HepG2 (cell line): Measurements from ENCODE around the gene ZFP62.

Experiments
- EZH2 ChIP-seq: conservative IDR thresholded peaks from 2 replicates; pipeline ENCODE4 v1.6.1; 2012; ENCODE audit warnings: mild to moderate bottlenecking, low read depth, low read length, moderate library complexity
- NCOR1 ChIP-seq: fragments of 200-600 bp; sonication (generic); IDR thresholded peaks from 2 replicates; pipeline ENCODE4 v1.7.0; 2017; ENCODE audit warnings: antibody characterized with exemption, low read length, borderline replicate concordance
- SIN3A ChIP-seq: IDR thresholded peaks from 2 replicates; pipeline ENCODE4 v1.6.1; 2011; ENCODE audit warnings: low read depth, mild to moderate bottlenecking, control low read depth, low read length, borderline replicate concordance
- ZIK1 ChIP-seq: sonication (generic); formaldehyde crosslinking; IDR thresholded peaks from 2 replicates; pipeline ENCODE4 v1.5.0; 2020; ENCODE audit warnings: mild to moderate bottlenecking, low read depth, missing genetic modification reagents, borderline replicate concordance
- ZNF232 ChIP-seq: sonication (generic); formaldehyde crosslinking; IDR thresholded peaks from 2 replicates; pipeline ENCODE4 v1.4.0; 2020; ENCODE audit warnings: missing genetic modification reagents, borderline replicate concordance
- ZNF878 ChIP-seq: sonication (generic); formaldehyde crosslinking; IDR thresholded peaks from 2 replicates; pipeline ENCODE4 v1.8.1; 2023; ENCODE audit warnings: mild to moderate bottlenecking, missing genetic modification reagents, moderate library complexity
- TF ChIP-seq, protein P1 (sequence below): sonication (generic); formaldehyde crosslinking; IDR thresholded peaks from 2 replicates; pipeline ENCODE4 v1.5.0; 2020; ENCODE audit warnings: mild to moderate bottlenecking, missing genetic modification reagents, moderate library complexity
- TF ChIP-seq, protein P2 (sequence below): sonication (generic); formaldehyde crosslinking; IDR thresholded peaks from 2 replicates; pipeline ENCODE4 v1.5.1; 2020; ENCODE audit warnings: missing genetic modification reagents, mild to moderate bottlenecking, borderline replicate concordance
- TF ChIP-seq, protein P3 (sequence below): sonication (generic); formaldehyde crosslinking; IDR thresholded peaks from 2 replicates; pipeline ENCODE4 v1.5.0; 2020; ENCODE audit warnings: missing genetic modification reagents, mild to moderate bottlenecking, borderline replicate concordance
- TF ChIP-seq, protein P4 (sequence below): sonication (generic); formaldehyde crosslinking; IDR thresholded peaks from 2 replicates; pipeline ENCODE4 v1.5.0; 2020; ENCODE audit warnings: mild to moderate bottlenecking, missing genetic modification reagents

DNA sequence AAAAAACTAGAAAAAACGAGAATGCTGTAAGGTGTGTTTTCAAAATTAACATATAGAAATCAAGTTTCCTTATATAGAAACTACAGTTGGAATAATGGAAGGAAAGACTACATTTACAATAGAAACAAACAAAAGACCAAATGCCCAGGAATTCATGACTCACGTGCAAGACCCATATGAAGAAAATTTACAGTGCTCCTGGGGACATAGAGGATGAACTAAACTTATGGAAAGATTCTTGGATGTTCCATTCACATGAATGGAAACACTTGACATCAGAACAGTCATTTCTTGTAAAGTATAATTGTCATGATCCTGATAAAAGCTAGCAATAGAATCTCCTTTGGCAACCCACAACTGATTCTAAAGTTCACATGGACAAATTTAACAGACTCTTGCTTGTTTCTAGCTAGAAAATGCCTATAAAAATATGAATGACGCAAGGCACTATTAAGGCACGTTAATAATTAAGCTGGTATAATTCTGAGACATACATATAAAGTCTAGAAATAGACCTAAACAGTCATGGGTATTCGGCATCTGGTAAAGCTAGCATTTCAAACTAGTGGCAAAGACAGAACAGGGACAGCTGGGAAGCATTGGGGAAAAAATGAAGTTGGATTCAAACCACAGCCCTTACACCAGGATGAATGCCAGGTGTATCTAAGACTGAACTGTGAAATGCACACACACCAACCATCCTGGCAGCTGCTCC, 5.1 kb upstream of the ZFP62 start:
- TF ChIP-seq SIN3A (no peak), ZNF232 (CRISPR knock-in tag) (no peak), NCOR1 (no peak), ZIK1 (no peak), ZNF878 (no peak), EZH2 (no peak)
- TF ChIP-seq, protein P1, sequence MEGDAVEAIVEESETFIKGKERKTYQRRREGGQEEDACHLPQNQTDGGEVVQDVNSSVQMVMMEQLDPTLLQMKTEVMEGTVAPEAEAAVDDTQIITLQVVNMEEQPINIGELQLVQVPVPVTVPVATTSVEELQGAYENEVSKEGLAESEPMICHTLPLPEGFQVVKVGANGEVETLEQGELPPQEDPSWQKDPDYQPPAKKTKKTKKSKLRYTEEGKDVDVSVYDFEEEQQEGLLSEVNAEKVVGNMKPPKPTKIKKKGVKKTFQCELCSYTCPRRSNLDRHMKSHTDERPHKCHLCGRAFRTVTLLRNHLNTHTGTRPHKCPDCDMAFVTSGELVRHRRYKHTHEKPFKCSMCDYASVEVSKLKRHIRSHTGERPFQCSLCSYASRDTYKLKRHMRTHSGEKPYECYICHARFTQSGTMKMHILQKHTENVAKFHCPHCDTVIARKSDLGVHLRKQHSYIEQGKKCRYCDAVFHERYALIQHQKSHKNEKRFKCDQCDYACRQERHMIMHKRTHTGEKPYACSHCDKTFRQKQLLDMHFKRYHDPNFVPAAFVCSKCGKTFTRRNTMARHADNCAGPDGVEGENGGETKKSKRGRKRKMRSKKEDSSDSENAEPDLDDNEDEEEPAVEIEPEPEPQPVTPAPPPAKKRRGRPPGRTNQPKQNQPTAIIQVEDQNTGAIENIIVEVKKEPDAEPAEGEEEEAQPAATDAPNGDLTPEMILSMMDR (CRISPR knock-in tag) = no peak
- TF ChIP-seq, protein P2, sequence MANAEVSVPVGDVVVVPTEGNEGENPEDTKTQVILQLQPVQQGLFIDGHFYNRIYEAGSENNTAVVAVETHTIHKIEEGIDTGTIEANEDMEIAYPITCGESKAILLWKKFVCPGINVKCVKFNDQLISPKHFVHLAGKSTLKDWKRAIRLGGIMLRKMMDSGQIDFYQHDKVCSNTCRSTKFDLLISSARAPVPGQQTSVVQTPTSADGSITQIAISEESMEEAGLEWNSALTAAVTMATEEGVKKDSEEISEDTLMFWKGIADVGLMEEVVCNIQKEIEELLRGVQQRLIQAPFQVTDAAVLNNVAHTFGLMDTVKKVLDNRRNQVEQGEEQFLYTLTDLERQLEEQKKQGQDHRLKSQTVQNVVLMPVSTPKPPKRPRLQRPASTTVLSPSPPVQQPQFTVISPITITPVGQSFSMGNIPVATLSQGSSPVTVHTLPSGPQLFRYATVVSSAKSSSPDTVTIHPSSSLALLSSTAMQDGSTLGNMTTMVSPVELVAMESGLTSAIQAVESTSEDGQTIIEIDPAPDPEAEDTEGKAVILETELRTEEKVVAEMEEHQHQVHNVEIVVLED = no peak
- TF ChIP-seq, protein P3, sequence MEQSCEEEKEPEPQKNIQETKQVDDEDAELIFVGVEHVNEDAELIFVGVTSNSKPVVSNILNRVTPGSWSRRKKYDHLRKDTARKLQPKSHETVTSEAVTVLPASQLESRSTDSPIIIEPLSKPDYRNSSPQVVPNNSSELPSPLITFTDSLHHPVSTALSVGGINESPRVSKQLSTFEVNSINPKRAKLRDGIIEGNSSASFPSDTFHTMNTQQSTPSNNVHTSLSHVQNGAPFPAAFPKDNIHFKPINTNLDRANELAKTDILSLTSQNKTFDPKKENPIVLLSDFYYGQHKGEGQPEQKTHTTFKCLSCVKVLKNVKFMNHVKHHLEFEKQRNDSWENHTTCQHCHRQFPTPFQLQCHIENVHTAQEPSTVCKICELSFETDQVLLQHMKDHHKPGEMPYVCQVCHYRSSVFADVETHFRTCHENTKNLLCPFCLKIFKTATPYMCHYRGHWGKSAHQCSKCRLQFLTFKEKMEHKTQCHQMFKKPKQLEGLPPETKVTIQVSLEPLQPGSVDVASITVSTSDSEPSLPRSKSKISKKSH (CRISPR knock-in tag) = no peak
- TF ChIP-seq, protein P4, sequence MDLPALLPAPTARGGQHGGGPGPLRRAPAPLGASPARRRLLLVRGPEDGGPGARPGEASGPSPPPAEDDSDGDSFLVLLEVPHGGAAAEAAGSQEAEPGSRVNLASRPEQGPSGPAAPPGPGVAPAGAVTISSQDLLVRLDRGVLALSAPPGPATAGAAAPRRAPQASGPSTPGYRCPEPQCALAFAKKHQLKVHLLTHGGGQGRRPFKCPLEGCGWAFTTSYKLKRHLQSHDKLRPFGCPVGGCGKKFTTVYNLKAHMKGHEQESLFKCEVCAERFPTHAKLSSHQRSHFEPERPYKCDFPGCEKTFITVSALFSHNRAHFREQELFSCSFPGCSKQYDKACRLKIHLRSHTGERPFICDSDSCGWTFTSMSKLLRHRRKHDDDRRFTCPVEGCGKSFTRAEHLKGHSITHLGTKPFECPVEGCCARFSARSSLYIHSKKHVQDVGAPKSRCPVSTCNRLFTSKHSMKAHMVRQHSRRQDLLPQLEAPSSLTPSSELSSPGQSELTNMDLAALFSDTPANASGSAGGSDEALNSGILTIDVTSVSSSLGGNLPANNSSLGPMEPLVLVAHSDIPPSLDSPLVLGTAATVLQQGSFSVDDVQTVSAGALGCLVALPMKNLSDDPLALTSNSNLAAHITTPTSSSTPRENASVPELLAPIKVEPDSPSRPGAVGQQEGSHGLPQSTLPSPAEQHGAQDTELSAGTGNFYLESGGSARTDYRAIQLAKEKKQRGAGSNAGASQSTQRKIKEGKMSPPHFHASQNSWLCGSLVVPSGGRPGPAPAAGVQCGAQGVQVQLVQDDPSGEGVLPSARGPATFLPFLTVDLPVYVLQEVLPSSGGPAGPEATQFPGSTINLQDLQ (CRISPR knock-in tag) = no peak
